K562 (cell line): ENCODE results near the gene LSM14B. TPM values are rescaled to one million over a fixed set of nuclear protein-coding genes. Genes with fewer than 3 reads are reported as not detected.

Experiments
- ATAC-seq: fragments of 200-7000 bp; cut with Tn5 transposase; 3 replicates; pipeline ENCODE4 v1.9.1; 2020; ENCODE audit warnings: moderate library complexity
- BruUV-seq: library from RNA; stranded (reverse); fragments of 400-500 nt; replicated peaks from 2 replicates; lab custom pipeline; 2021; lab: Mats Ljungman, UMichigan
- CTCF ChIA-PET: fragments of 300-600 bp; formaldehyde crosslinking; extraction: SDS; loops from one replicate; lab custom pipeline; 2021; ENCODE audit warnings: low intra/inter-chr PET ratio; lab: Yijun Ruan, JAX
- POLR2A ChIA-PET: fragments of 300-600, 350-650 bp; sonication (Branson Sonifier 250); formaldehyde crosslinking; extraction: SDS; loops from one replicate; lab custom pipeline; 2021; ENCODE audit warnings: antibody characterized with exemption, inconsistent platforms; lab: Yijun Ruan, JAX
- DNase-seq, 4 experiments: peaks; one replicate each; pipeline versions ENCODE4 v3.0.0 to v3.0.0-alpha.2; 2011 to 2018; ENCODE audit warnings: low spot score in 3 of 4, mixed read lengths in 3 of 4; ENCODE audit errors: extremely low read depth in 1 of 4
- FAIRE-seq: peaks from 2 replicates; lab custom pipeline; 2011; peaks lifted over from hg19 to GRCh38; lab: Jason Lieb, UNC
- H2AFZ ChIP-seq: 2 replicates; pipeline ENCODE4 v1.6.0; 2011; ENCODE audit warnings: low read depth, low read length, control low read depth, inconsistent platforms
- H3K27ac ChIP-seq: fragments of 200-600 bp; 3 replicates; pipeline ENCODE4 v1.8.0; 2011; ENCODE audit warnings: low read depth, mild to moderate bottlenecking, control low read depth, inconsistent platforms, low read length, moderate library complexity, mixed read lengths; ENCODE audit errors: extremely low read depth
- H3K27me3 ChIP-seq, 2 experiments: fragments of 300-600 bp in 1 of 2; 2 replicates in 1 of 2; 3 replicates in 1 of 2; pipeline versions ENCODE4 v1.6.0 to v1.8.0; 2011; ENCODE audit warnings: inconsistent platforms in 2 of 2, low read length in 2 of 2, mild to moderate bottlenecking in 1 of 2, mixed read lengths in 1 of 2, moderate library complexity in 1 of 2; ENCODE audit not compliant: control insufficient read depth in 2 of 2, insufficient read depth in 2 of 2
- H3K36me3 ChIP-seq: fragments of 300-600 bp; 3 replicates; pipeline ENCODE4 v1.8.0; 2011; ENCODE audit warnings: mild to moderate bottlenecking, low read length, inconsistent platforms; ENCODE audit not compliant: control insufficient read depth, insufficient read depth
- H3K4me1 ChIP-seq, 2 experiments: fragments of 200-600 bp in 1 of 2; replicated peaks in 1 of 2; 2 replicates in 1 of 2; 3 replicates in 1 of 2; pipeline versions ENCODE4 v1.5.1 to v1.8.0; 2011; ENCODE audit warnings: inconsistent platforms in 2 of 2, low read length in 2 of 2, mild to moderate bottlenecking in 1 of 2, mixed read lengths in 1 of 2, moderate library complexity in 1 of 2; ENCODE audit not compliant: control insufficient read depth in 2 of 2, insufficient read depth in 2 of 2
- H3K4me2 ChIP-seq: 2 replicates; pipeline ENCODE4 v1.6.1; 2011; ENCODE audit warnings: low read length, control low read depth, inconsistent platforms, mixed read lengths; ENCODE audit not compliant: insufficient read depth
- H3K4me3 ChIP-seq: fragments of 200-600 bp; sonication (generic), shearing (Covaris generic); 2 replicates; pipeline ENCODE4 v1.5.1; 2016; ENCODE audit warnings: control low read depth, inconsistent platforms
- H3K79me2 ChIP-seq: fragments of 200-600 bp; 3 replicates; pipeline ENCODE4 v1.8.0; 2011; ENCODE audit warnings: low read length, inconsistent platforms; ENCODE audit not compliant: control insufficient read depth, insufficient read depth
- H3K9ac ChIP-seq, 2 experiments: 2 replicates each; pipeline versions ENCODE4 v1.6.0 to v1.6.1; 2011; ENCODE audit warnings: low read depth in 2 of 2, low read length in 2 of 2, control low read depth in 1 of 2, inconsistent platforms in 1 of 2, mild to moderate bottlenecking in 1 of 2, mixed read lengths in 1 of 2; ENCODE audit not compliant: insufficient read depth in 1 of 2
- H3K9me1 ChIP-seq: one replicate; pipeline ENCODE4 v1.6.0; 2011; ENCODE audit warnings: inconsistent platforms, mild to moderate bottlenecking, low read length, moderate library complexity; ENCODE audit not compliant: control insufficient read depth, insufficient read depth
- H3K9me3 ChIP-seq: replicated peaks from 2 replicates; pipeline ENCODE4 v1.5.1; 2011; ENCODE audit warnings: low read depth, low read length, inconsistent platforms; ENCODE audit not compliant: control insufficient read depth, insufficient read depth
- H4K20me1 ChIP-seq: replicated peaks from 2 replicates; pipeline ENCODE4 v1.6.1; 2011; ENCODE audit warnings: low read length, inconsistent platforms, mixed read lengths; ENCODE audit not compliant: control insufficient read depth, insufficient read depth
- C11orf30 ChIP-seq: fragments of 450-650 bp; IDR thresholded peaks from 2 replicates; pipeline ENCODE4 v1.6.1; 2016; ENCODE audit warnings: low read depth, mild to moderate bottlenecking
- PHB2 ChIP-seq: fragments of 450-650 bp; IDR thresholded peaks from 2 replicates; pipeline ENCODE4 v1.6.1; 2017; ENCODE audit warnings: low read depth
- ZNF592 ChIP-seq: fragments of 450-650 bp; IDR thresholded peaks from 2 replicates; pipeline ENCODE4 v1.6.1; 2017; ENCODE audit warnings: antibody characterized with exemption, mild to moderate bottlenecking
- WGBS: fragments of 100-300 bp; shearing (Covaris generic); methylation state at CpG from one replicate; pipeline ENCODE4 v1.1.6; 2016; ENCODE audit warnings: low coverage, mixed read lengths; ENCODE audit not compliant: insufficient coverage; ENCODE audit errors: missing lambda C conversion rate; 5-methylcytosine and 5-hydroxymethylcytosine counted together
- in situ Hi-C: fragments of 300-500 bp; cut with MboI; formaldehyde crosslinking; loops from 4 replicates; pipeline ENCODE4 v1.15.0; 2018; ENCODE audit warnings: inconsistent platforms, mixed read lengths
- intact Hi-C: fragments of 100-400 bp; cut with micrococcal nuclease; formaldehyde crosslinking; loops from 2 replicates; pipeline ENCODE4 v1.14.2; 2022
- polyA plus RNA-seq, 8 experiments: library from polyadenylated mRNA; depleted of rRNA in 4 of 8; stranded (reverse) in 5 of 8; unstranded in 3 of 8; fragments of >200 nt; fragmentation: Nextera tagmentation in 2 of 8; fragmentation: Illumina TruSeq in 1 of 8; extraction: Ambion mirVana in 2 of 8; extraction: Trizol in 1 of 8; gene quantifications; 2 replicates each; pipeline versions ENCODE4 v1.2.1 to v1.2.3, GENCODE V29; 2011 to 2014; ENCODE audit warnings: inconsistent platforms in 1 of 8, missing spikeins in 1 of 8
- total RNA-seq, 7 experiments: library from RNA; depleted of rRNA in 6 of 7; stranded (reverse); fragments of >200 nt in 6 of 7; fragmentation: Illumina TruSeq in 2 of 7; extraction: Trizol in 2 of 7; gene quantifications; 2 replicates each; pipeline versions ENCODE4 v1.2.1 to v1.2.3, GENCODE V29; 2011 to 2021; ENCODE audit warnings: low replicate concordance in 1 of 7

The LSM14B gene
- total and polyA plus RNA-seq, 9 of the 15 experiments (the other 6 are each of a cell fraction or from before 2014, with no cell fraction given): 0.66 to 36.0 (median 20.2) TPM

- no peak for TF ChIP-seq ZNF592
- TF ChIP-seq, all 486 proteins: peak for 0
These were observed 9.9 kb upstream of the LSM14B start (continued) for GRCh38 chr20:62112368-62112767.

GRCh38 chr20:62114894-62115293 lies 7.4 kb upstream of the LSM14B start:
- ATAC-seq (peak; percentile 37; the same call in 2 of the 3 replicates), DNase-seq (no peak), FAIRE-seq (no peak)
- H3K9me1 ChIP-seq: no peaks in the 10 kb centered on the region
- intact Hi-C loops (no loop called here), in situ Hi-C loops (no loop called here)
- no peak overlapping the region for H3K4me2 ChIP-seq
- no peak overlapping the region for H2AFZ ChIP-seq
- H3K9me3 ChIP-seq: no peaks in the 10 kb centered on the region; the same call in none of the 2 replicates
- H3K27me3 ChIP-seq: peaks cover 19 to 55% of the 10 kb centered on the region in 2 experiments
- 3% methylated on average over 8 of the region's 8 CpGs for WGBS
- TF ChIP-seq PHB2 (no peak), C11orf30 (peak; percentile 29; the same call in 1 of the 2 replicates)
- no peaks in the 10 kb centered on the region for H3K36me3 ChIP-seq
- no peaks in the 10 kb centered on the region for H3K79me2 ChIP-seq
- no peak overlapping the region for H3K4me3 ChIP-seq
- H4K20me1 ChIP-seq: no peaks in the 10 kb centered on the region
- ChIA-PET CTCF (no interaction called here), POLR2A (interaction anchor here (0.6 kb wide), 1 partner anchor 31 kb away, joined by 4 read pairs; no protein-coding TSS in a partner anchor)
- no peak overlapping the region for H3K27ac ChIP-seq
- peaks cover 0 to 26% of the 10 kb centered on the region in 2 experiments; a peak in 2 of 5 replicates for H3K4me1 ChIP-seq
- BruUV-seq: no TSS peak
- no peak overlapping the region; a peak in 1 of 4 replicates for H3K9ac ChIP-seq
